OCI-LY7 (cell line): ENCODE results near the gene CDK15. TPM values are rescaled to one million over a fixed set of nuclear protein-coding genes. Genes with fewer than 3 reads are reported as not detected.
A peak's percentile ranks its signal among the peaks of the same experiment; 100 is the strongest.

Experiments used
- BruUV-seq: library from RNA; stranded (reverse); fragments of 400-500 nt; replicated peaks from 2 replicates; lab custom pipeline; 2021; lab: Mats Ljungman, UMichigan
- CTCF ChIA-PET: fragments of 300-600 bp; sonication (Branson Sonifier 250); formaldehyde crosslinking; loops from one replicate; lab custom pipeline; 2022; ENCODE audit warnings: antibody characterized with exemption; ENCODE audit not compliant: unreplicated experiment; lab: Charles Lee
- POLR2A ChIA-PET: fragments of 300-600 bp; sonication (Branson Sonifier 250); formaldehyde crosslinking; loops from one replicate; lab custom pipeline; 2022; ENCODE audit warnings: antibody characterized with exemption; lab: Charles Lee
- DNase-seq: peaks from one replicate; pipeline ENCODE4 v3.0.0-alpha.2; 2015; ENCODE audit warnings: low spot score
- H2AFZ ChIP-seq: fragments of 200-600 bp; sonication (generic), shearing (Covaris generic); 2 replicates; pipeline ENCODE4 v1.6.1; 2014; ENCODE audit warnings: mild to moderate bottlenecking, antibody characterized with exemption, low read length, moderate library complexity
- H3K27ac ChIP-seq: fragments of 200-600 bp; sonication (generic); 2 replicates; pipeline ENCODE4 v1.5.1; 2014; ENCODE audit warnings: mixed run types, low read depth, mild to moderate bottlenecking, moderate library complexity, low read length, inconsistent platforms; ENCODE audit not compliant: poor library complexity, severe bottlenecking
- H3K36me3 ChIP-seq: fragments of 200-600 bp; sonication (generic); 2 replicates; pipeline ENCODE4 v1.6.1; 2014; ENCODE audit warnings: mild to moderate bottlenecking, antibody characterized with exemption, low read length, moderate library complexity, mixed read lengths; ENCODE audit not compliant: insufficient read depth
- H3K4me1 ChIP-seq: fragments of 200-600 bp; sonication (generic); 2 replicates; pipeline ENCODE4 v1.5.1; 2014; ENCODE audit warnings: mild to moderate bottlenecking, low read length; ENCODE audit not compliant: insufficient read depth, poor library complexity, severe bottlenecking
- H3K4me2 ChIP-seq: fragments of 200-600 bp; sonication (generic); 2 replicates; pipeline ENCODE4 v1.6.1; 2014; ENCODE audit warnings: mild to moderate bottlenecking, low read length
- H3K4me3 ChIP-seq: fragments of 200-600 bp; sonication (generic); 2 replicates; pipeline ENCODE4 v1.5.1; 2014; ENCODE audit warnings: mild to moderate bottlenecking, low read depth, low read length; ENCODE audit not compliant: poor library complexity, severe bottlenecking
- H3K79me2 ChIP-seq: fragments of 200-600 bp; sonication (generic); 2 replicates; pipeline ENCODE4 v1.6.1; 2016; ENCODE audit warnings: low read depth, mild to moderate bottlenecking, low read length, moderate library complexity, mixed read lengths; ENCODE audit not compliant: insufficient read depth
- H3K9me2 ChIP-seq: fragments of 200-600 bp; sonication (generic); 2 replicates; pipeline ENCODE4 v1.6.1; 2016; ENCODE audit warnings: mild to moderate bottlenecking, low read length, mixed read lengths; ENCODE audit not compliant: insufficient read depth
- H3K9me3 ChIP-seq: fragments of 200-600 bp; sonication (generic); 2 replicates; pipeline ENCODE4 v1.6.1; 2014; ENCODE audit warnings: mild to moderate bottlenecking, mixed run types, low read length, mixed read lengths
- H4K20me1 ChIP-seq: fragments of 200-600 bp; sonication (generic); 2 replicates; pipeline ENCODE4 v1.6.1; 2014; ENCODE audit warnings: mild to moderate bottlenecking, antibody characterized with exemption, low read length, moderate library complexity, mixed read lengths; ENCODE audit not compliant: insufficient read depth
- EZH2phosphoT487 ChIP-seq: fragments of 200-600 bp; sonication (generic); IDR thresholded peaks from 2 replicates; pipeline ENCODE4 v1.6.1; 2018; ENCODE audit warnings: low read depth, borderline replicate concordance, mild to moderate bottlenecking, mixed run types, antibody characterized with exemption, low read length, moderate library complexity, mixed read lengths
- intact Hi-C: fragments of 100-400 bp; cut with micrococcal nuclease; formaldehyde crosslinking; loops from one replicate; pipeline ENCODE4 v1.10.0; 2022; ENCODE audit not compliant: unreplicated experiment
- total RNA-seq, 2 experiments: library from RNA; depleted of rRNA in 1 of 2; stranded (reverse); fragments of >200 nt in 1 of 2; shearing (Covaris generic) in 1 of 2; gene quantifications; 2 replicates each; pipeline ENCODE4 v1.2.3, GENCODE V29; 2014 to 2022
- TF ChIP-seq, protein P1 (sequence below): fragments of 200-600 bp; sonication (generic); conservative IDR thresholded peaks from 2 replicates; pipeline ENCODE4 v1.5.1; 2014; ENCODE audit warnings: mild to moderate bottlenecking, antibody characterized with exemption, low read length, moderate library complexity, mixed read lengths

Gene CDK15
- total RNA-seq, 2 experiments from 2014 or later = not detected

GRCh38 chr2:201781557-201782051 lies 24.7 kb upstream of the CDK15 start:
- ChIA-PET POLR2A (interaction anchor here (0.5 to 1.4 kb wide), 8 partner anchors 7 to 895 kb away, joined by 3 to 6 read pairs (median 4); no protein-coding TSS in a partner anchor), CTCF (no interaction called here)
- Histone ChIP-seq H4K20me1 (no peaks in the 10 kb centered on the region), H3K79me2 (peaks cover 15% of the 10 kb centered on the region), H3K27ac (peak overlapping the region; percentile 47), H3K4me2 (peak overlapping the region; percentile 95), H3K9me3 (no peaks in the 10 kb centered on the region), H3K9me2 (no peaks in the 10 kb centered on the region), H3K36me3 (no peaks in the 10 kb centered on the region), H3K4me3 (peak overlapping the region; percentile 84), H3K4me1 (peaks cover 22% of the 10 kb centered on the region), H2AFZ (peak overlapping the region; percentile 99)
- DNase-seq = peak; percentile 16
- intact Hi-C loops = loop anchor here (1.0 kb wide), 1 partner anchor 330 kb away; the partner anchor contains the start of genes STRADB and TRAK2
- no peak for TF ChIP-seq EZH2phosphoT487
- TF ChIP-seq, protein P1, sequence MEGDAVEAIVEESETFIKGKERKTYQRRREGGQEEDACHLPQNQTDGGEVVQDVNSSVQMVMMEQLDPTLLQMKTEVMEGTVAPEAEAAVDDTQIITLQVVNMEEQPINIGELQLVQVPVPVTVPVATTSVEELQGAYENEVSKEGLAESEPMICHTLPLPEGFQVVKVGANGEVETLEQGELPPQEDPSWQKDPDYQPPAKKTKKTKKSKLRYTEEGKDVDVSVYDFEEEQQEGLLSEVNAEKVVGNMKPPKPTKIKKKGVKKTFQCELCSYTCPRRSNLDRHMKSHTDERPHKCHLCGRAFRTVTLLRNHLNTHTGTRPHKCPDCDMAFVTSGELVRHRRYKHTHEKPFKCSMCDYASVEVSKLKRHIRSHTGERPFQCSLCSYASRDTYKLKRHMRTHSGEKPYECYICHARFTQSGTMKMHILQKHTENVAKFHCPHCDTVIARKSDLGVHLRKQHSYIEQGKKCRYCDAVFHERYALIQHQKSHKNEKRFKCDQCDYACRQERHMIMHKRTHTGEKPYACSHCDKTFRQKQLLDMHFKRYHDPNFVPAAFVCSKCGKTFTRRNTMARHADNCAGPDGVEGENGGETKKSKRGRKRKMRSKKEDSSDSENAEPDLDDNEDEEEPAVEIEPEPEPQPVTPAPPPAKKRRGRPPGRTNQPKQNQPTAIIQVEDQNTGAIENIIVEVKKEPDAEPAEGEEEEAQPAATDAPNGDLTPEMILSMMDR = no peak; the same call in 1 of the 2 replicates
- no TSS peak for BruUV-seq

GRCh38 chr2:201784563-201784962 lies 21.8 kb upstream of the CDK15 start:
- Histone ChIP-seq H3K4me1 (peaks cover 13% of the 10 kb centered on the region), H3K27ac (no peak overlapping the region), H3K79me2 (peaks cover 8% of the 10 kb centered on the region), H4K20me1 (no peaks in the 10 kb centered on the region), H3K4me2 (no peak overlapping the region), H3K4me3 (no peak overlapping the region), H3K36me3 (no peaks in the 10 kb centered on the region), H3K9me3 (no peaks in the 10 kb centered on the region), H2AFZ (no peak overlapping the region), H3K9me2 (no peaks in the 10 kb centered on the region)
- no peak for TF ChIP-seq EZH2phosphoT487
- TF ChIP-seq, protein P1 = no peak
- BruUV-seq = no TSS peak
- intact Hi-C loops = no loop called here
- ChIA-PET POLR2A (interaction anchor here (0.7 kb wide), 1 partner anchor 23 kb away, joined by 4 read pairs; no protein-coding TSS in a partner anchor), CTCF (interaction anchor here (1.1 kb wide), 1 partner anchor 50 kb away, joined by 3 read pairs; no protein-coding TSS in a partner anchor)
- no peak for DNase-seq

DNA sequence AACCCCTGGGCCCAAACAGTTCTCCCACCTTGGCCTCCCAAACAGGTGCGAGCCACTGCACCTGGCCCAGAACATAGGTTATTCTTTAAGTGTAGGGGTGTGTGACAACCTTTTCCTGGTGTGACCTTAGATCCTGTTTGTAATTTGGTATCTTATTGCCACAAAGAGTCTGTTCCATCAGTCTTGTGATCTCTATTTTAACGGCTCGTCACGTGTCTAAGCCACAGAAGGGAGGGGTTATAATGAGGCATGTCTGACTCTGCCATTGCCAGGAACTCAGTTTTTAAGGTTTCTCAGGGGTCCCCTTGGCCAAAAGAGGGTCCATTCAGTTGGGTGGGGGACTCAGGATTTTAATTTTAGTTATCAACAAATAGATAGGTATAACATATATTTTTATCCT lies 21.2 kb upstream of the CDK15 start:
- Histone ChIP-seq H2AFZ (peak overlapping the region; percentile 18; the same call in 1 of the 2 replicates), H3K27ac (no peak overlapping the region), H3K36me3 (no peaks in the 10 kb centered on the region), H3K4me2 (no peak overlapping the region), H3K4me1 (peaks cover 7% of the 10 kb centered on the region), H3K79me2 (peaks cover 3% of the 10 kb centered on the region), H3K4me3 (no peak overlapping the region), H3K9me3 (no peaks in the 10 kb centered on the region), H4K20me1 (no peaks in the 10 kb centered on the region), H3K9me2 (no peaks in the 10 kb centered on the region)
- DNase-seq = no peak
- TF ChIP-seq EZH2phosphoT487 = no peak
- TF ChIP-seq, protein P1 = no peak
- no TSS peak for BruUV-seq
- POLR2A ChIA-PET = interaction anchor here (0.6 kb wide), 1 partner anchor 583 kb away, joined by 3 read pairs; no protein-coding TSS in a partner anchor
- CTCF ChIA-PET = interaction anchor here (1.1 kb wide), 1 partner anchor 51 kb away, joined by 3 read pairs; no protein-coding TSS in a partner anchor
- intact Hi-C loops = no loop called here
